AG08395 (cell line): Measurements from ENCODE around the gene GRIP1.
A peak's percentile ranks its signal among the peaks of the same experiment; 100 is the strongest.

Experiments
- DNase-seq: peaks from one replicate; pipeline ENCODE4 v3.0.0; 2012; ENCODE audit warnings: mixed read lengths, low spot score

GRIP1 gene

GRCh38 chr12:66387117-66387516 is 291.8 kb downstream of the GRIP1 start:
- DNase-seq, result no peak

- no peak for DNase-seq
Observed at GRCh38 chr12:66380769-66381535, 297.9 kb downstream of the GRIP1 start.

GRCh38 chr12:66379616-66380015 is 299.3 kb downstream of the GRIP1 start:
- no peak for DNase-seq

- DNase-seq, result no peak
Observed at GRCh38 chr12:66375560-66375959, 303.3 kb downstream of the GRIP1 start.

- no peak for DNase-seq
Observed at GRCh38 chr12:66371982-66372381, 306.9 kb downstream of the GRIP1 start.

GRCh38 chr12:66367015-66367667 is 311.7 kb downstream of the GRIP1 start:
- DNase-seq, result no peak

- DNase-seq, result peak; percentile 5
Observed at GRCh38 chr12:66365718-66366490, 313.0 kb downstream of the GRIP1 start.

GRCh38 chr12:66361703-66362102 is 317.2 kb downstream of the GRIP1 start:
- no peak for DNase-seq

- no peak for DNase-seq
Observed at GRCh38 chr12:66359300-66359699, 319.6 kb downstream of the GRIP1 start.

- DNase-seq, result no peak
Observed at GRCh38 chr12:66354291-66354690, 324.6 kb downstream of the GRIP1 start.

- no peak for DNase-seq
Observed at GRCh38 chr12:66352899-66353298, 326.0 kb downstream of the GRIP1 start.

GRCh38 chr12:66352197-66352596 is 326.7 kb downstream of the GRIP1 start:
- peak; percentile 12 for DNase-seq

- no peak for DNase-seq
Observed at GRCh38 chr12:66351301-66351700, 327.6 kb downstream of the GRIP1 start.

GRCh38 chr12:66345956-66346355 is 332.9 kb downstream of the GRIP1 start:
- no peak for DNase-seq

GRCh38 chr12:66345212-66345611 is 333.7 kb downstream of the GRIP1 start:
- DNase-seq, result no peak

- no peak for DNase-seq
Observed at GRCh38 chr12:66341126-66341525, 337.8 kb downstream of the GRIP1 start.

- no peak for DNase-seq
Observed at GRCh38 chr12:66340131-66340530, 338.7 kb downstream of the GRIP1 start.

GRCh38 chr12:66337381-66338010 is 341.4 kb downstream of the GRIP1 start:
- no peak for DNase-seq

GRCh38 chr12:66335746-66336145 is 343.1 kb downstream of the GRIP1 start:
- DNase-seq, result no peak

- DNase-seq, result no peak
Observed at GRCh38 chr12:66331814-66332213, 347.1 kb downstream of the GRIP1 start.

GRCh38 chr12:66331016-66331415 is 347.9 kb downstream of the GRIP1 start:
- no peak for DNase-seq

GRCh38 chr12:66329941-66330340 is 348.9 kb downstream of the GRIP1 start:
- DNase-seq, result no peak
